Karpas-422 (cell line): Measurements from ENCODE around the gene CISD1. TPM values are rescaled to one million over a fixed set of nuclear protein-coding genes. Genes with fewer than 3 reads are reported as not detected.

Experiments
- DNase-seq: peaks from one replicate; pipeline ENCODE4 v3.0.0-alpha.2; 2015
- H2AFZ ChIP-seq: fragments of 200-600 bp; sonication (generic); 2 replicates; pipeline ENCODE4 v1.6.1; 2014; ENCODE audit warnings: antibody characterized with exemption, low read length, mixed read lengths
- H3K27ac ChIP-seq: fragments of 200-600 bp; sonication (generic); 2 replicates; pipeline ENCODE4 v1.5.1; 2014; ENCODE audit warnings: mild to moderate bottlenecking, low read length, moderate library complexity
- H3K27me3 ChIP-seq: fragments of 200-600 bp; sonication (generic); 2 replicates; pipeline ENCODE4 v1.6.1; 2014; ENCODE audit warnings: low read length, mixed read lengths
- H3K36me3 ChIP-seq: fragments of 200-600 bp; sonication (generic); 2 replicates; pipeline ENCODE4 v1.6.1; 2014; ENCODE audit warnings: low read length, mixed read lengths; ENCODE audit not compliant: insufficient read depth
- H3K4me1 ChIP-seq: fragments of 200-600 bp; sonication (generic); 2 replicates; pipeline ENCODE4 v1.6.1; 2014; ENCODE audit warnings: mild to moderate bottlenecking, low read length, mixed read lengths
- H3K4me2 ChIP-seq: fragments of 200-600 bp; sonication (generic); 2 replicates; pipeline ENCODE4 v1.6.1; 2014; ENCODE audit warnings: low read length, low read depth, mild to moderate bottlenecking; ENCODE audit not compliant: poor library complexity, severe bottlenecking
- H3K4me3 ChIP-seq: fragments of 200-600 bp; sonication (generic); 2 replicates; pipeline ENCODE4 v1.5.1; 2014; ENCODE audit warnings: mild to moderate bottlenecking, antibody characterized with exemption, low read length, mixed read lengths
- H3K79me2 ChIP-seq: fragments of 200-600 bp; sonication (generic); 2 replicates; pipeline ENCODE4 v1.6.1; 2014; ENCODE audit warnings: mild to moderate bottlenecking, low read length, mixed read lengths
- H3K9ac ChIP-seq: fragments of 200-600 bp; sonication (generic); 2 replicates; pipeline ENCODE4 v1.6.0; 2014; ENCODE audit warnings: low read length
- H3K9me2 ChIP-seq: fragments of 200-600 bp; sonication (generic), shearing (Covaris generic); replicated peaks from 2 replicates; pipeline ENCODE4 v1.6.0; 2014; ENCODE audit warnings: mild to moderate bottlenecking, low read length, moderate library complexity; ENCODE audit not compliant: insufficient read depth
- H3K9me3 ChIP-seq: fragments of 300-700, 200-600 bp; sonication (generic); 2 replicates; pipeline ENCODE4 v1.6.1; 2014; ENCODE audit warnings: low read length, mixed read lengths
- H4K20me1 ChIP-seq: fragments of 200-600 bp; sonication (generic); 2 replicates; pipeline ENCODE4 v1.6.1; 2014; ENCODE audit warnings: mild to moderate bottlenecking, antibody characterized with exemption, low read length, low read depth; ENCODE audit not compliant: insufficient read depth
- total RNA-seq: library from RNA; depleted of rRNA; stranded (reverse); fragments of >200 nt; shearing (Covaris generic); gene quantifications from 2 replicates; pipeline ENCODE4 v1.2.3, GENCODE V29; 2014; ENCODE audit warnings: low replicate concordance

The CISD1 gene
- total RNA-seq, 1 experiment from 2014 or later: 74.1 TPM

- Histone ChIP-seq H3K27me3 (no peaks in the 10 kb centered on the region), H3K9ac (no peak overlapping the region), H2AFZ (no peak overlapping the region), H3K4me2 (no peak overlapping the region), H3K79me2 (no peaks in the 10 kb centered on the region), H3K9me3 (no peaks in the 10 kb centered on the region), H3K9me2 (no peaks in the 10 kb centered on the region), H3K36me3 (no peaks in the 10 kb centered on the region), H3K4me1 (peaks cover 3% of the 10 kb centered on the region; the same call in 1 of the 2 replicates), H3K4me3 (no peak overlapping the region), H3K27ac (no peak overlapping the region), H4K20me1 (no peaks in the 10 kb centered on the region)
- DNase-seq: no peak
These were observed 51.5 kb downstream of the CISD1 start for GRCh38 chr10:58320351-58321049.

GRCh38 chr10:58322072-58322834 lies 53.3 kb downstream of the CISD1 start:
- Histone ChIP-seq H3K4me1 (peaks cover 3% of the 10 kb centered on the region; the same call in 1 of the 2 replicates), H3K4me2 (no peak overlapping the region), H3K36me3 (no peaks in the 10 kb centered on the region), H3K27me3 (no peaks in the 10 kb centered on the region), H3K27ac (no peak overlapping the region), H4K20me1 (no peaks in the 10 kb centered on the region), H3K79me2 (no peaks in the 10 kb centered on the region), H3K9me2 (no peaks in the 10 kb centered on the region), H3K9ac (no peak overlapping the region), H2AFZ (no peak overlapping the region), H3K4me3 (no peak overlapping the region), H3K9me3 (no peaks in the 10 kb centered on the region)
- DNase-seq: no peak

GRCh38 chr10:58322835-58323209 lies 53.9 kb downstream of the CISD1 start:
- no peaks in the 10 kb centered on the region for H3K36me3 ChIP-seq
- no peaks in the 10 kb centered on the region for H3K27me3 ChIP-seq
- H3K4me2 ChIP-seq: no peak overlapping the region
- H3K9ac ChIP-seq: no peak overlapping the region
- no peaks in the 10 kb centered on the region for H4K20me1 ChIP-seq
- no peak for DNase-seq
- no peak overlapping the region for H2AFZ ChIP-seq
- H3K4me3 ChIP-seq: no peak overlapping the region
- no peaks in the 10 kb centered on the region for H3K9me2 ChIP-seq
- no peaks in the 10 kb centered on the region for H3K9me3 ChIP-seq
- no peak overlapping the region for H3K27ac ChIP-seq
- H3K79me2 ChIP-seq: no peaks in the 10 kb centered on the region
- H3K4me1 ChIP-seq: peaks cover 3% of the 10 kb centered on the region; the same call in 1 of the 2 replicates

DNA sequence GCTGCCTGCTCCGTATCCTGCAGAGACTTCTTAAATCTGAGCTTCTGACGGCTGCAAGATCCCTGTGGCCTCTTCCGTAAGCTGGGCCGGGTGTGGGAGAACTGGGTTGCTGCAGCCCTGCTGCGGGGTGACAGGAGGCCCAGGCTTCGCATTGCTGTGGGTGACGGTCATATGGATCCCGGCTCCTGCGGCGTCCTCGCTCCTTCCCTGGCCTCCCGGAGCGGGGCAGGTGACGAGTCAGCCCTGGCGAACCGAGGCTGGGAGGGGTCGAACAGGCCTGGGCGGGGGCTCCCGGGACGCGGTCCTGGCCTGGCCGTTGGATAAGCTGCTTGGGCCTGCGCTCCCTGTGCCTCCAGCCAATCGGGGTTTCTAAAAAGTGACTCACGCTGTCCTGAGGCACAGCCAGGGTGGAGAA lies 58.0 kb downstream of the CISD1 start:
- H3K9me3 ChIP-seq: no peaks in the 10 kb centered on the region
- no peak overlapping the region for H2AFZ ChIP-seq
- peaks cover 3% of the 10 kb centered on the region; the same call in 1 of the 2 replicates for H3K4me1 ChIP-seq
- no peak overlapping the region for H3K4me3 ChIP-seq
- H3K9me2 ChIP-seq: no peaks in the 10 kb centered on the region
- H3K36me3 ChIP-seq: no peaks in the 10 kb centered on the region
- no peaks in the 10 kb centered on the region for H4K20me1 ChIP-seq
- no peak overlapping the region for H3K9ac ChIP-seq
- no peak overlapping the region for H3K4me2 ChIP-seq
- no peak for DNase-seq
- no peak overlapping the region for H3K27ac ChIP-seq
- no peaks in the 10 kb centered on the region for H3K79me2 ChIP-seq
- H3K27me3 ChIP-seq: no peaks in the 10 kb centered on the region

- Histone ChIP-seq H3K9ac (no peak overlapping the region), H3K4me3 (no peak overlapping the region), H3K4me1 (no peaks in the 10 kb centered on the region), H3K9me2 (no peaks in the 10 kb centered on the region), H2AFZ (no peak overlapping the region), H3K4me2 (no peak overlapping the region), H3K27me3 (no peaks in the 10 kb centered on the region), H3K9me3 (no peaks in the 10 kb centered on the region), H3K36me3 (no peaks in the 10 kb centered on the region), H4K20me1 (no peaks in the 10 kb centered on the region), H3K79me2 (no peaks in the 10 kb centered on the region), H3K27ac (no peak overlapping the region)
- DNase-seq: no peak
These were observed 59.3 kb downstream of the CISD1 start for GRCh38 chr10:58328233-58328632.

DNA sequence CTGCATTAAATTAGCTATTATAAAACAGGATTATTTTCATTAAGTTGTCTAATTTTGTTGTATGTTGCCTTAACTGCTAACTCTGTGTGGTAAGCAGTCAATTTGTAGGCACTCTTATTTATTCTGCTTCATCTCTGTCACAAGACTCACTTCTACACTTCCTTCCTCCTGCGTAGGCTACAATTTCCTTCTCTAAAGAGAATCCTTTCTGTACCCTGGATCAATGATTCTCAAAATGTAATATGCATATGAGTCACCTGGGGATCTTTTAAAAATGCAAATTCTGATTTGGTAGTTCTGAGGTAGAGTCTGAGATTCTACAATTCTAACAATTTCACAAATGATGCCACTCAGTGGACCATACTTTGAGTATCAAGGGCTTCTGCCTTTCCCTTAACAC lies 61.5 kb downstream of the CISD1 start:
- Histone ChIP-seq H3K4me2 (no peak overlapping the region), H3K4me3 (no peak overlapping the region)
- DNase-seq: no peak

GRCh38 chr10:58331646-58332045 lies 62.7 kb downstream of the CISD1 start:
- no peak for DNase-seq

More for the DNA sequence above, 61.5 kb downstream of the CISD1 start:
- Histone ChIP-seq H3K79me2 (no peaks in the 10 kb centered on the region), H2AFZ (no peak overlapping the region), H3K9me3 (no peaks in the 10 kb centered on the region), H3K4me1 (peaks cover 7% of the 10 kb centered on the region), H3K9ac (no peak overlapping the region), H3K27ac (no peak overlapping the region), H3K36me3 (no peaks in the 10 kb centered on the region), H3K9me2 (no peaks in the 10 kb centered on the region), H4K20me1 (peaks cover under 1% of the 10 kb centered on the region; the same call in 1 of the 2 replicates), H3K27me3 (peaks cover 2% of the 10 kb centered on the region; the same call in 1 of the 2 replicates)

GRCh38 chr10:58334817-58335305 lies 65.9 kb downstream of the CISD1 start, which contains the start of gene UBE2D1:
Gene UBE2D1 (plus strand): TSS chr10:58335006. CDS start chr10:58335202, 196 bp downstream.
- Histone ChIP-seq H3K27ac (no peak within 1 kb of the TSS), H3K9me2 (no peaks in the 10 kb centered on the region), H3K9ac (peak within 1 kb of the TSS; percentile 89), H3K36me3 (no peaks in the 10 kb centered on the region), H3K79me2 (no peaks in the 10 kb centered on the region), H2AFZ (peak within 1 kb of the TSS; percentile 94), H4K20me1 (peaks cover 19% of the 10 kb centered on the region), H3K9me3 (no peaks in the 10 kb centered on the region), H3K27me3 (peaks cover 4% of the 10 kb centered on the region; the same call in 1 of the 2 replicates), H3K4me1 (peaks cover 18% of the 10 kb centered on the region), H3K4me3 (peak within 1 kb of the TSS; percentile 96), H3K4me2 (peak within 1 kb of the TSS; percentile 91)
- DNase-seq: peak; percentile 92

More at GRCh38 chr10:58331646-58332045, 62.7 kb downstream of the CISD1 start:
- peaks cover 4% of the 10 kb centered on the region; the same call in 1 of the 2 replicates for H3K27me3 ChIP-seq
- no peak overlapping the region for H3K27ac ChIP-seq
- H3K9me3 ChIP-seq: no peaks in the 10 kb centered on the region
- H3K4me2 ChIP-seq: no peak overlapping the region
- H3K36me3 ChIP-seq: no peaks in the 10 kb centered on the region
- no peak overlapping the region for H3K9ac ChIP-seq
- peaks cover 15% of the 10 kb centered on the region for H3K4me1 ChIP-seq
- H3K9me2 ChIP-seq: no peaks in the 10 kb centered on the region
- H2AFZ ChIP-seq: no peak overlapping the region
- no peak overlapping the region for H3K4me3 ChIP-seq
- H4K20me1 ChIP-seq: peaks cover 11% of the 10 kb centered on the region
- H3K79me2 ChIP-seq: no peaks in the 10 kb centered on the region
